ENCODE data around the gene SHISAL2A.

The SHISAL2A gene

DNA sequence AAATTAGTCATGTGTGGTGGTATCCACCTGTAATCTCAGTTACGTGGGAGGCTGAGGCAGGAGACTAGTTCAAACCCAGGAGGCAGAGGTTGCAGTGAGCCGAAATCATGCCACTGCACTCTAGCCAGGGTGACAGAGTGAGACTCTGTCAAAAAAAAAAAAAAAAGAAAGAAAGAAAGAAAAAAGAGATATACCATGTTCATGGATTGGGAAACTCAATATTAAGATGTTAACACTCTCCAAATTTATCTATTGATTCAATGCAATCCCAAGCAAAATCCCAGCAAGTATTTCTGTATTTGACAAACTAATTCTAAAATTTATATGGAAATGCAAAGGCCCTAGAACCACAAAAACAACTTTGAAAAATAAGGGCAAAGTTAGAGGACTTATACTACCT lies 11.0 kb upstream of the SHISAL2A start:
- DNase-seq (ENCODE audit: low spot score), result no peak

DNA sequence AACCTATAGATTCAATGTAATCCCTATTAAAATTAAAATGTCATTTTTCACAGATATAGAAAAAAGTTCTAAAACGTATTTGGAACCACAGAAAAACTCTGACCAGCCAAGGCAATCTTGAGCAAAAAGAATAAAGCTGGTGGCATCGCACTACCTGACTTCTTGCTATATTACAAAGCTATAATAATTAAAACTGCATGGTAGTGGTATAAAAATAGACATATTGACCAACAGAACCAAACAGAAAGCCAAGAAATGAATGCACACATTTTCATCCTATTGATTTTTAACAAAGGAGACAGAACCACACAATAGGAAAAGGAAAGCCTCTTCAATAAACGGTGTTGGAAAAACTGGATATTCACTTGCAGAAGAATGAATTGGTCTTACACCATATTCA lies 9.2 kb upstream of the SHISAL2A start:
- DNase-seq (ENCODE audit: low spot score), result no peak

DNA sequence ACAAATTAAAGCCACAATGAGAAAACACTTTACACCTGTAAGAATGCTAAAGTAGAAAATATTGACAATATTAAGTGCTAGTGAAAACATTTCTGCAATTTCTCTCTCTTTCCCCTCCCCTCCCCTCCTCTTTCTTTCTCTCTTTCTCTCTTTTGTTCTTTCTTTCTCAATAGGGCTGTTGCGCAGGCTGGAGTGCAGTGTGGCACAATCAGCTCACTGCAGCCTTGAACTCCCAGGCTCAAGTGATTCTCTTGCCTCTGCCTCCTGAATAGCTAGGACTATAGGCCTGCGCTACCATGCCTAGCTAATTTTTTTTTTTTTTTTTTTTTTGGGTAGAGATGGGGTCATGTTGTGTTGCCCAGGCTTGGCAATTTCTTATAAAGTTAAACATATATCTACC lies 5.9 kb upstream of the SHISAL2A start:
- no peak for DNase-seq (ENCODE audit: low spot score)

DNA sequence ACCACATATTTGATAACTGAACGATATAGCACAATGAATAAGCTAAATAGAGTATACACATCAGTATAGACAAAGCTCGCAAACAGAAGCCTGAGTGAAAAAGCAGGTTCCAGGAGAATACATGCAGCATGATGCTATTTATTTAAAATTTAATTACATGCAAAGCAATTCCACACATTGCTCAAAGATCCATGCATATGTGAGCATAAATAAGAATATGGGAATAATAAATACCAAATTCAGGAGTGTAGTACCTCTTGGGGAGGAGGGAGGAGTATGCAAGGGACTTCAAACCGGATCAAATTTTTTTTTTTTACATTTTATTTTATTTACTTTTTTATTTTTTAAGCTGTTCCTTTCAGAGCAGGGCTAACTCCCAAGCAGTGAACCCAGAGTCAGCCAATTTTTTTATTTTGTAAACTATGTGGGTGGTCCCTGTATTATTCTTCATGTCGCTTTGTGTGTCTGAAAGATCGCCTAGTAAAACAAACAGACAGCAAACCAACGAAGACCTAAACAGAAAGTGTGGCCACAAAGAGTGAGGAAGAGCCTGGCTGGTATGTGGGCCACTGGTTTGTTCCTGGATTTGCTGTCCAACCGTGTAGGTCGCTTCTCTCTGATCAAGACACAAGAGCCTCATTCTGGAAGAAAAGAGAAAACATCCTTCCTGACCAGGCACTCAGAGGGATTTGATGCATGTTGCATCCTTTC lies 4.2 kb upstream of the SHISAL2A start:
- no peak for DNase-seq (ENCODE audit: low spot score)

DNA sequence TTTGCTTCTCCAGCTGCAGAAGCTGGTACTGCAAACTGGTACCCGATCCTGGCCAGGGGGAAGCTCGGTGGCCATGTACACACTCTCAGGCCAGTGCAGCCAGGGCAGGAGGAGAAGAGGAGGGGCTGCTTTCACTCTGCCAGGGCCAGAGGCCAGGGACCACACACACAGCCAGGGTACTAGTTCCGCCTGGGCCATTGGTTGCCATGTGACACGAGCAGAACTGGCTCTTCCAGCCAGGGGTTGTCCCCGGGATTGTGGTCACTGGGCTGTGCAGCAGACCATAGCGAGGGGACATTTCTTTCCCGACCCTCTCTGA lies 3.7 kb upstream of the SHISAL2A start:
- peak; percentile 92 for DNase-seq (ENCODE audit: low spot score)

DNA sequence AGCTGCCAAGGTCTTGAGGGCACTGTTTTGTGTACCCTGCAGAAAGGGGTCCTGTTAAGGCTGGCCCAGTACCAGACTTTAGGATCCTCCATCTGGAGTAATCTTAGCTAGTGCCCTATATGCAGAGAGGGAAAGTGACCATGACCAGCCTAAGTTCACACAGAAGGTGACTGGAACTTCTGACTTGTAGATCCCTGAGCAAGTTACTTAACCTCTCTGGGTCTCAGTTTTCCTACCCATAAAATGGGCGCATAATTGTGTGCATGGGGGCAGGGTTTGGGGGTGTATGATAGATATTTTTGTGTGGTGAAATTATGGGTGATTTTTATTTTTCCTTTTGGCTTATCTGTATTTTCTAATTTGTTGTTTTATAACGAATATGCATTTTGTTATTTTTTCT lies 3.3 kb upstream of the SHISAL2A start:
- DNase-seq (ENCODE audit: low spot score), result no peak

DNA sequence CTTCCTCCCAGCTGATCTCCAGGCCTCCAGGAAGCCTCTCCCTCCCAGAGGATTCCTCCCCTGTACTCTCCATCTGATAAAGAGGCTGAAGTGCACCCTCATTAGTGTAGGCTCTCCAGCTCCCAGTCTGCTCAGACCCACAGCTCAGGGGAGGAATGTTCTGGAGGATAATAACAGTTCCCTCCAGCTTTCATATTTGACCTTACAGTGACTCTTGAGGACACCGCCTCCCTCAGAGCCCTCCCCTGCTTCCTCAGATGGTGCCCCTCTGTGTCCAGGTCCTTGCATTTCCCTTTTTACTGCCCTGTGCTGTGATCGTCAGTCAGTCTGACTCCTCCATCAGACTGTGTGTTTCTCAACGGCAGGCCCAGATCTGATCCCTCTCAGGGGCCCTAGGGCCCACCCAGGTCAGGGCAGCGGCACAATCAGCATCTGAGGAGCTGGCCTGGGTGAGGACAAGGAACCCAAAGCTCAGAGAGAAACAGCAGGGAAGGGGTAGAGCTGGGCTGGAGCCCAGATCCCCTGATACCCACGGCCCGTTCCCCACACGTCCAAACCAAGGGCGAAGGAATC lies 1.1 kb upstream of the SHISAL2A start:
- DNase-seq (ENCODE audit: low spot score), result no peak

DNA sequence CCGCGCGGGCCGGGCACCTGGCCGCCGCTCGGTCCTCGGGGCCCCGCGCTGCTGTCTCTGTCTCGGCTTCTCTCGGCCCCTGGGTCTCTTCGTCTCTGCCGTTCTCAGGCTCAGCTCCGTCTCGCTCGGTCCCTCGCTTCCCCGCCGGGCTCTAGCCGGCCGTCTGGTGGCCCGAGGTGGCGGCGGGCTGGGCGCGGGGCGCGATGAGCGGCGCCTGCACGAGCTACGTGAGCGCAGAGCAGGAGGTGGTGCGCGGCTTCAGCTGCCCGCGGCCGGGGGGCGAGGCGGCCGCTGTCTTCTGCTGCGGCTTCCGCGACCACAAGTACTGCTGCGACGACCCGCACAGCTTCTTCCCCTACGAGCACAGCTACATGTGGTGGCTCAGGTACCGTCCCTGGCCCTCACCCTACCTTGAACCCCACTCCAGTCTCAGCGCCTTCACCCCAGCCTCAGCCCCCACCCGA lies 355 bp downstream of the SHISAL2A start:
- no peak for DNase-seq (ENCODE audit: low spot score)

DNA sequence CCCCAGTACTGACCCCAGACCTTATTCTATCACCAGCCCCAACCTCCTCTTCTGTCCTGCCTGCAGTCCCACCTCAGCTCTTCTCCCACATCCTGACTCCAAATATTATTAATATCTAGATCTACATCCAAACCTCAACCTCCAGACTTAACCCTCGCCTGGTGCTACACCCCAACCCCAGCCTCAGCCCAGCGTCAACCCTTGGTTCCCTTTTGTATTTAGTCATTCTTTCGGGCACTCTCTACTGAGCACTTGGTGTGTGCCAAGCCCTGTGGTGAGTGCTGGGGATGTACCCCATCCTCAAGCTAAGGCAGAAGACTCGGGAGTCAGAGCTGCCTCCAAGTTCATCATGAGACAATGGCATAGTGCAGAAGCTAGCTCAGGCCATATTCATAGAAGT lies 1.1 kb downstream of the SHISAL2A start:
- no peak for DNase-seq (ENCODE audit: low spot score)

DNA sequence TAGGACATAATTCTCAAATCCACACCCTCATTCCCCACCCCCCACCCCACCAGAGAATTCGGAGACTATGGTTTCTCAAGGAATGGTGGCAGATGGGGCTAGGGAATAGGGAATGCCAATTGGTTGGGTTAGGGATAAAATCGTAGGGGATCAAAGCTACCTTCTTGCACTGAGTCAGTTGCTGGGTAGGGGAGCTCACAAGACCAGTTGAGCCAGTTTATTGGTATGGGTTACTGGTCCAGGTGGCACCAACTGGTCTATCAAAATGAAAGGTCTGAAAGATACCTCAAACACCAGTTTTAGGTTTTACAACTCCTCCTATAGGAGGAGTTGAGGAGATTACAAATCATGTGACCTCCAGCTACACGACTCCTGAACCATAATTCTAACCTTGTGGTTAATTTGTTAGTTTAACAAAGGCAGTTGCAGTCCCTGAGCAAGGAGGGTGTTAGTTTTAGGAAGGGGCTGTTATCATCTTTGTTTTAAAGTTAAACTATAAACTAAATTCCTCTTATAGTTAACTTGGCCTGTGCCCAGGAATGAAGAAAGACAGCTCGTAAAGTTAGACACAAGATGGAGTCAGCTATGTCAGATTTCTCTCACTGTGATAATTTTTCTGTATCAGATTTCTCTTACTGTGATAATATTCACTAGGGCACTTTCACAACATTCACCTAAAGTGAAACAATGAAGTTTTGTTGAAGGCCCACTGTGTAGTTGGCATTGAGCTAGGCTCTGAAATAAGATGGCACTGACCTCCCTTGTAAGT lies 2.5 kb downstream of the SHISAL2A start:
- DNase-seq (ENCODE audit: low spot score), result no peak

DNA sequence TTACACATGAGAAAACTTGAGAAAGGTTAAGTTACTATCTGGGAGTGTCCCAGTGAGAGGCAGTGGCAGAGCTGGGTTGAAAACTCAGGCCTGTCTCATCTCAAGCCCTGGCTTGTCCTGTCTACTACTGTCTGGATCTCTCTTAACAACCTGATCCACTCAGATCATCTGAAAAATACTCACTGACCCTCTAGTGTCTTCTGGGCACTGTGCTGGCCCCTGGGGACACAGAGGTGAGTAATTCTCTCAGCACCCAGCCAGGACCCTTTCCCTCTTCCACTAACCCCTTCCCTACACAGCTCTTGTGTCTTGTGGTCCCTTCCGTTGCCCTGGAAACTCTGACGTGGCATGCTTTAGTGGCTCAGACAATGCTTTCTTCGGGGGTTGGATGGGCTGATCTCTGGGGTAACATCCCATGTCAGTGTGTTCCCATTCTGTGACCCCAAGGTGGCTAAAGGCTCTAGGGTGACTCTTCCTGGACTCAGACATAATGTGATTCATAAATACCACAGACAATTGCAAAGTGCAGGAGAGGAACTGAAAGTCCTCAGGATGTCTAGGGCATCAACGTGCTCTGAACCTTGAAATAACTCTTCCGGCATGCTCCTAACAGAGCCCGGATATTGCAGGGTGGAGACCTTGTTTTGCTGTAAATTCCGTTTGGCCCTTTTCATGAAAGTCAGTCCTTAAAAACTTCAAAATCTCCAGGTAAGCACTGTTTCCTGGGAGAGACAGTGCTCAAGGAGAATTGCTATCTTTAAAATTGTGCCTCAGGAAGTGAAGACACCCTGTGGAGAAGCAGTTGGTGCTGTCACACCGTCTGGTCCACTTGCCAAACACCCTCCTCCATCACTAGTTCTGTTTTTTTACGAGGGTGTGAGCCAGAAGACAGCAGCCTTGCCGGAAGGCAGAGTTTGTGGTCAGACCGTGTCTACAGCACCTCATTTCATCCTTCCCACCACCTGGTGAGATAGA lies 4.0 kb downstream of the SHISAL2A start:
- DNase-seq (ENCODE audit: low spot score), result no peak

DNA sequence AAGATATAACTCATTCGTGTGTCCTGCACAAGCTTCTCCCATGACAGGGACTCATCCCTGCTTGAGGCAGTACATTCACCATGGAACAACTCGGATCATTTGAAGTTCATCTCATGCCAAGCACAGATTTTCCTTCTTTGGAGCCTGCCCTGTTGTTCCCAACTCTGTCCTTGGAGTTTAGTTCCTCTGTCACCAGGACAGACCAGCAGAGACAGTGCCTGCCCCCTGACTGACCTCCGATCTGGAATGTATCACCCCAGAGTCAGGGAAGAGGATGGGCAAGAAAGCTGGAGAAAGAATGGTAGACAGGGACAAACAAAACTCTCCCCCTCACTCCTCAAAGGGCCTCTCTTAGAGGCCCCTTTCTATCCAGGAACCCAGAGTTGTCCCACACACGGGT lies 5.0 kb downstream of the SHISAL2A start:
- DNase-seq (ENCODE audit: low spot score), result no peak

DNA sequence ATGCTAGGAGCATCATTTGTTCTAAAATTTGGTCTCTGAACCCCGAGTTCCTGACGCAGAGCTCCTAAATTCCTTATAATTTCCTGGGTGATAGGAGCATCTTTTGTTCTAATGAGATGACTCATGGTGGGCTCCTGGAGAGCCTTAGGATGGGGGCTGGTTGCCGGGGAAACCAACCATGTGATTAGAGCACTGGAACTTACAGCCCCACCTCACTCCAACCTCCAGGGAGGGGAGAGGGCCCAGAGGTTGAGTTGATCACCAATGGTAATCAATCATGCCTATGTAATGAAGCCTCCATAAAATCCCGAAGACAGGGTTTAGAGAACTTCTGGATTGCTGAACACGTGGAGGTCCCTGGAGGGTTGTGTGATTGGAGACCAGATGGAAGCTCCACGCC lies 7.7 kb downstream of the SHISAL2A start:
- DNase-seq (ENCODE audit: low spot score), result no peak

DNA sequence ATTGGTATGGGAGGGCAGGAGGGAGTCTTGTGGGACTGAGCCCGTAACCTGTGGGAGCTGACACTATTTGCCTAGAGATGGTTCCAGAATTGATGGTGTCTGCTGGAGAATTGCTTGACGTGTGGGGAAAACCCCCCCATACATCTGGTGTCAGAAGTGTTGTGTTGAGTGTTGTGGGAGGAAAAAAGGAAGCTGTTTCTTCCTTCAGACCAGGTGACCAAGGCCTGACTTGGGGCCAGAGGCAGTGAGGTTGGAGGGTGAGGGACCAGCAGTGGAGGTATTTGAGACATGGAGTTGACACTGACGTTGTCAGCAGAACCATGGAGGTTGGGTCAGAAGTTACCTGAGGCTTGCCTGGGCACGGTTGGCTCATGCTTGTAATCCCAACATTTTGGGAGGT lies 8.3 kb downstream of the SHISAL2A start:
- no peak for DNase-seq (ENCODE audit: low spot score)

DNA sequence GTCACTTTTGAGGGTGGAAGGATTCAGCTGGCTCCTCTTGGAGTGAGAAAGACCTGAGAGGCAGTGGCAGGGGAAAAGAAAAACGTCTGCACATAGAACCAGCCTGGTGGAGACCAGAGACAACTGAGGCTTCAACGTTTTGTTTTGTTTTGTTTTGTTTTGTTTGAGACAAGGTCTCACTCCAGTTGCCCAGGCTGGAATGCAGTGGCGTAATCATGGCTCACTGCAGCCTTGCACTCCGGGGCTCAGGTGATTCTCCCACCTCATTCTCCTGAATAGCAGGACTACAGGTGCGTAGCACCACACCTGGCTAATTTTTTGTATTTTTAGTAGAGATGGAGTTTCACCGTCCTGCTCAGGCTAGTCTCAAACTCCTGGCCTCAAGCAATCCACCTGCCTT lies 12.3 kb downstream of the SHISAL2A start:
- DNase-seq (ENCODE audit: low spot score), result no peak

DNA sequence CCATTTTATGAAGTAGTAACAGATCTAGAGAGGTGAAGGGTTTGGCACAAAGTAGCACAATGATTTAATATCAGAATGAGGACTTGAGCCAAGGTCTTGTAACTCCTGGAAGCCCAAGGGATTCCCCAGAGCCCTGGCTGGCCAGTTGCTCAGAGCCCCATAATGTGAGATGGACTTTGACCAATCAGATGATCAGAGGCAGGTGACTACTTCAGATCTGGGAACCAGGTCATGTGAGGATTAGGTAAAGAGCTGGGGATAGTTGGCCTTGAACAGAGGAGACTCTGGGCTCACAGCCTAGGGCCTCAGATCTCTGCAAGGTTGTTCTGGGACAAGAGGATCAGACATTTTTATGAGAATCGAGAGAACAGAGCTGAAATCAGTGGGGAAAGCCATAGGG lies 18.9 kb downstream of the SHISAL2A start:
- no peak for DNase-seq (ENCODE audit: low spot score)

DNA sequence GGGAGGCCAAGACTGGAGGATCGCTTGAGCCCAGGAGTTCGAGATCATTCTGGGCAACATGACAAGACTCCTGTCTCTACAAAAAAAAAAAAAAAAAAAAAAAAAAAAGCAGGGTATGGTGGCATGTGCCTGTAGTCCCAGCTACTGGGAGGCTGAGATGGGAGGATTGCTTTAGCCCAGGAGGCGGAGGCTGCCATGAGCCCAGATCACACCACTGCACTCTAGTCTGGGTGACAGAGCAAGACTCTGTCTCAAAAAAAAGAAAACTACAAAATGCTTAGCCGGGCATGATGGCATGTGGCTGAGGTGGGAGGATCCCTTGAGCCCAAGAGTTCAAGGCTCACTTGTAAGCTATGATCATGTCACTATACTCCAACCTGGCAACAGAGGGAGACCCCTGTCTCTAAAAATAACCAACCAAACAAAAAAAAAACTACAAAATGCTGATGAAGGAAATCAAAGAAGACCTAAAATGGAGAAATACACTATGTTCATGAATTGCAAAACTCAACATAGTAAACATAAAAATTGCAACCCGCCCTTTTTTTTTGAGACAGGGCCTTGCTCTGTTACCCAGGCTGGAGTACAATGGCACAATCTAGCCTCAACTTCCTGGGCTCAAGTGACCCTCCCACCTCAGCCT lies 20.4 kb downstream of the SHISAL2A start:
- DNase-seq (ENCODE audit: low spot score), result no peak

DNA sequence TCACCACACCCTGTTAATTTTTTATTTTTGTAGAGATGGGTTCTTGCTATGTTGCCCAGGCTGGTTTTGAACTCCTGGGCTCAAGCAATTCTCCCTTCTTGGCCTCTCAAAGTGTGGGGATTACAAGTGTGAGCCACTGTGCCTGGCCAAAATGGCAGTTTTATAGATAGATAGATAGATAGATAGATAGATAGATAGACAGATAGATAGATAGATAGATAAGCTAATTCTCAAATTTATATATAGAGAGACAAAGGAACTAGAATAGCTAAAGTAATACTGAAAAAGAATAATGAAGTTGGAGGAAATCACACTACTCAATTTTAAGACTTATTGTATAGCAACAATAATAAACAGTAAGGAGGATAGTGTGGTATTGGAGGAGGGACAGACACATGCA lies 21.1 kb downstream of the SHISAL2A start:
- no peak for DNase-seq (ENCODE audit: low spot score)

DNA sequence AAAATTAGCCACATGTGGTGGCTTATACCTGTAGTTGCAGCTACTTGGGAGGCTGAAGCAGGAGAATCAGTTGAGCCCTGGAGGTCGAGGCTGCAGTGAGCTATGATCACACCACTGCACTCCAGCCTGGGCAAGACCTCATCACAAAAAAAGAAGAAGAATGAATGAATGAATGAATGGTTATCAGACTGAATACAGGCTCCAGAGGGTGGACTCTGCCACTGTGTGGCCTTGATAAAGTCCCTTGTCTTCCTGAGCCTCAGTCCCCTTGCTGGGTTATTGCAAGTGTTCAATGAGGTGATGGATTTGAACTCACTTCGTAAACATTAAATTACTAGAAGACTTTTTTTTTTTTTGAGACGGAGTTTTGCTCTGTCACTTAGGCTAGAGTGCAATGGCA lies 24.7 kb downstream of the SHISAL2A start:
- DNase-seq (ENCODE audit: low spot score), result no peak

DNA sequence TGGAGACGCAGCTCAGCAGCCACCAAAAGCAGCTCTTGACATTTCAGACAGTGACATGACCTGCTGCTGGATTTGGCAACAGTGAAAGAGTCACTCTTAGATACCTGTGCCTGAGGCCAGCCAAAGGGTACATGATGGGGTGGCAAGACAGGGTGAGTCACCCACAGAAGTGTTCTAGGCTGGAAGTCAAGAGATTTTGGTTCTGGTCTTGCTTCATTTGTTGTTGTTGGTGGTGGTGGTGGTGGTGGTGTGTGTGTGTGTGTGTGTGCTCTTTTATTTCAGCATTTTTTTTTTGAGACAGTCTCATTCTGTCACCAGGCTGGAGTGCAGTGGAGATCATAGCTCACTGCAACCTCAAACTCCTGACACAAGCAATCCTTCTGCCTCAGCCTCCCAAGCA lies 25.8 kb downstream of the SHISAL2A start:
- no peak for DNase-seq (ENCODE audit: low spot score)

DNA sequence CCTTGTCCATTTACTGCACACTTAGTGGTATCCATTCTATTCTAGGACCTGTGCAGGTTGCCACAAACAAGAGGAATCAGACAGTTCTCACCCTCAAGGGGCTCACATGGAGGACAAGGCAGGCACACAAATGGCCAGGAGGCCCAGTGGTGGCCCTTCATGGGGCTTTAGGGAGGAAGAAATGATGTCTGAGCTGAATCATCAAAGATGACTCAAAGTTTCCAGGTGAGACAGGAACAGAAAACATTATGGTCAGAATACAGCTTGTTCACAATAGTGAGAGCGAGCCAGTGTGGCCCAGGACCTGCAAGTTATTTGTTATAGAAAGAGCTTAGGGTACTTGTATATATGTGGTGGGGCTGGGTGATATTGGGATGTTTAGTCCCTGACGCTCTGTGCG lies 26.4 kb downstream of the SHISAL2A start:
- no peak for DNase-seq (ENCODE audit: low spot score)
